ENCODE measurements around the gene CCT6B.

- TF ChIP-seq, protein P1, sequence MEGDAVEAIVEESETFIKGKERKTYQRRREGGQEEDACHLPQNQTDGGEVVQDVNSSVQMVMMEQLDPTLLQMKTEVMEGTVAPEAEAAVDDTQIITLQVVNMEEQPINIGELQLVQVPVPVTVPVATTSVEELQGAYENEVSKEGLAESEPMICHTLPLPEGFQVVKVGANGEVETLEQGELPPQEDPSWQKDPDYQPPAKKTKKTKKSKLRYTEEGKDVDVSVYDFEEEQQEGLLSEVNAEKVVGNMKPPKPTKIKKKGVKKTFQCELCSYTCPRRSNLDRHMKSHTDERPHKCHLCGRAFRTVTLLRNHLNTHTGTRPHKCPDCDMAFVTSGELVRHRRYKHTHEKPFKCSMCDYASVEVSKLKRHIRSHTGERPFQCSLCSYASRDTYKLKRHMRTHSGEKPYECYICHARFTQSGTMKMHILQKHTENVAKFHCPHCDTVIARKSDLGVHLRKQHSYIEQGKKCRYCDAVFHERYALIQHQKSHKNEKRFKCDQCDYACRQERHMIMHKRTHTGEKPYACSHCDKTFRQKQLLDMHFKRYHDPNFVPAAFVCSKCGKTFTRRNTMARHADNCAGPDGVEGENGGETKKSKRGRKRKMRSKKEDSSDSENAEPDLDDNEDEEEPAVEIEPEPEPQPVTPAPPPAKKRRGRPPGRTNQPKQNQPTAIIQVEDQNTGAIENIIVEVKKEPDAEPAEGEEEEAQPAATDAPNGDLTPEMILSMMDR (conservative IDR thresholded peaks at IDR 0.05 in 1 of 2, IDR thresholded peaks at IDR 0.05 in 1 of 2; ENCODE audit: low read depth in 1 of 2, low read length in 2 of 2) = no peak
- TF ChIP-seq EZH2 (IDR thresholded peaks at IDR 0.05; ENCODE audit: low read length, missing control alignments) = no peak
Measured at GRCh38 chr17:34909040-34909439, 52.2 kb downstream of the CCT6B start.
